ENCODE data around the gene TMEM61. TPM values are rescaled to one million over a fixed set of nuclear protein-coding genes. Genes with fewer than 3 reads are reported as not detected.
"Not testable (repeated sequence)": the region's sequence is repeated elsewhere in the genome, so short reads cannot be mapped to it uniquely, and the experiment has no call there.

TMEM61 gene
- not detected for total RNA-seq
- long read RNA-seq, result 0 reads

DNA sequence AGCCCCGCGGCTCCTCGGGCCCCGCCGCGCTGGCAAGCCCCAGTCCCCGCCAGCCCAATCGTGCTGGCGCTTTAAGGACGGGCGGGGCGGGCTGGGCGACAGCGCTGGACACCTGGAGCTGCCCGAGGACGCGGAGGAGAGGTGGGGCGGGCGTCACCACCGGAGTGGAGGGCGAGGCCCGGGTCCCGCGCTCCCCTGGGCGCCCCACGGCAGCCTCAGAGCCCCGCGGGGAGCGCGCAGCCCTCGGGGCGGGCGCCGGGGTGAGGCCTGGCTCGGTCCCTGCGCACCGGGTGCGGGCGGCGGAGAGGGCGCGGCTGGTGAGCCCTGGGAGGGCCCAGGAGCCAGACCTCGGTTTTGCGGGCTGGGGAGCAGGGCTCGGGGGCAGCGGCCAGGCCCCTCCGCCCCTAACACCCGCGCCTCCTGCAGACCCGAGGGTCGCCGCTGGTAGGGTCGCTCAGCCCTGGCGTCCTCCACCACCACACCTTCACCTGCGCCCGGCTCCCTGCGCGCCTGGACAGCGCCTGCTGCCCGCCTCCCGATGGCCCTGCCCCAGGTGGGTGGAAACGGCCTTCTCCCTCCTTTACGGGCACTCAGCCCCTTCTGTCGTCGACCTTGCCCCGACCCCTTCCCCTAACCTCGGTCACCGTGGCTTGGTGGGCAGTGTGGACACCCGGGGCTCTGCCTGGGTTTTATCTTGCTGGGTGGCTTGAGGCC, at the start of gene TMEM61:
Gene TMEM61, plus strand, starts transcription at position 101 of the 714 bp plus-strand sequence. Its CDS starts 438 bp downstream, at position 539.
- intact Hi-C loops (cut with DNase I), result no loop called here
- DNase-seq (ENCODE audit: low spot score), result no peak

DNA sequence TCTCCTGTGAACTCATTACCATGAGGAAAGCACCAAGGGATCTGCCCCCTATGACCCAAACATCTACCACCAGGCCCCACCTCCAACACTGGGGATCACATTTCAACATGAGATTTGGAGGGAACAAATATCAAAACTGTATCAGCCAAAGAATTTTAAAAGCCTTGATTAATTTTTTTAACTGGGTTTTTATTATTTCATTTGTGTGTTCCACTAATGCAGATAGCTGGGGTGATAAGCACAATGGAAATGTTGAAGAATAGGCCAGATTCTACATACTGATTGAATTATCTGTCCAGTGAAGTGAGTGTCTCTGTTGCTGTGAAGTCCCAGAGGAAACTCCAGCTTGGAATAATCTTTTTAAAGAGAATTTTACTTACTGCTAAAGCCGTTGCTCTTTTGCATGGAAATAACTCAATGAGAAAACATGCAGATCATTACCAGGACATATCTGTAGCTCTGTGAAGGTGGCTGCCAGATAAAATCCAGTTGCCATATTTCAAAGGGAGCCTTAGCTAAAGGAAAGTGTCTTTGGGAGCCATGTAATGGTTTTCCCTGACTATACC, 49.1 kb upstream of the TMEM61 start:
- no peak for DNase-seq (ENCODE audit: low spot score)
- intact Hi-C loops (cut with DNase I), result no loop called here

GRCh38 chr1:54934081-54934480, 46.3 kb upstream of the TMEM61 start:
- DNase-seq (ENCODE audit: low spot score); intact Hi-C loops (cut with DNase I): not testable (repeated sequence)

DNA sequence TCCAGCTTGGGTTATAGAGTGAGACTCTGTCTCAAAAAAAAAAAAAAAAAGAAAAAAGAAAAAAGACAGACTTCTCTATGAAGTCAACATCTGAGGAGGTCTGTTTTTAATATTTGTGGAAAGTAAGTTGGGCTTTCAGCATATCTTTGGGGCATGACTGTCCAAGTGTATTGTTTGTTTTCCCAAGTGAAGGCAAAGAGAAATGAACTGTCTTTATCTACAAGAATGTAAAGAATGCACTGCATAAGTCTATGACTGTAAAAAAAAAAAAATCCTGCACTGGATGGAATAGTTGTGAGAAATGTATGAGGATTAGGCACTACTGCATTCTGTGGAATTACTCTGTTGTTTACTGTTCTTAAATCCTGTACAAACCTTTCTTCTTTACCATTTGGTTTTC, 45.6 kb upstream of the TMEM61 start:
- no peak for DNase-seq (ENCODE audit: low spot score)

GRCh38 chr1:54936791-54937190, 43.6 kb upstream of the TMEM61 start:
- DNase-seq (ENCODE audit: low spot score), result no peak
- intact Hi-C loops (cut with DNase I), result no loop called here

More for the DNA sequence above, 45.6 kb upstream of the TMEM61 start:
- intact Hi-C loops (cut with DNase I), result no loop called here

- no peak for DNase-seq (ENCODE audit: low spot score)
- intact Hi-C loops (cut with DNase I), result no loop called here
Observed at GRCh38 chr1:54937469-54937868, 43.0 kb upstream of the TMEM61 start.

- DNase-seq (ENCODE audit: low spot score); intact Hi-C loops (cut with DNase I): not testable (repeated sequence)
Observed at GRCh38 chr1:54938955-54939354, 41.5 kb upstream of the TMEM61 start.

GRCh38 chr1:54940042-54940441, 40.4 kb upstream of the TMEM61 start:
- intact Hi-C loops (cut with DNase I), result no loop called here
- no peak for DNase-seq (ENCODE audit: low spot score)

- intact Hi-C loops (cut with DNase I), result no loop called here
Observed at GRCh38 chr1:54942976-54943375, 37.5 kb upstream of the TMEM61 start.

GRCh38 chr1:54944610-54945392, 35.6 kb upstream of the TMEM61 start:
- intact Hi-C loops (cut with DNase I), result loop anchor here (5.0 kb wide), 1 partner anchor 58 kb away; the partner anchor contains the start of gene DHCR24
- peak; percentile 81 for DNase-seq (ENCODE audit: low spot score)

More at GRCh38 chr1:54942976-54943375, 37.5 kb upstream of the TMEM61 start:
- DNase-seq (ENCODE audit: low spot score), result no peak

DNA sequence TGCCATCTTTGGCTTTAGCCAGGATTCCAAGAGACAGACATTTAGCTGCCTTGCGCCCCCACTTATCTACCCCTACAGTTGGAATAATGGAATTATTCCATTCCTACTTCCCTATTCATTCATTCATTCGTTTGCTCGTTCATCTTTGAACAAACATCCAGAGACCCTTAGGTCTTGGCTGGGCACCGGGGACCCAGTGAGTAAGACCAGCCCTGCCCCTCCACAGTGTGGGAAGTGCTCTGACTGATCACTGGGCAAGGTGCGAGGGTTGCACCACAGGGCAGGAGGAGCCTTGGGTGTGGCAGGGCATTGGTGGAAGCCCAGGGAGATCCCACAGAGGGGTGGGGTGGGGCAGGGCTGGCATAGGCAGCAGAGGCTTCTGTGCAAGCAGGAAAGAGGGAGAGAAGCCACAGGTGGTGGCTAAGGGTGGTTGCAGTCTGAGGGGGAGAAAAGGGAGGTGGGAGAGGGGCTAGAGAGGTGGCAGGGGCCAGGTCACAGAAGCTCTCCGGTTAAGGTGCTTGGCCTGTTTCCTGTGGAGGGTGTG, 35.0 kb upstream of the TMEM61 start:
- DNase-seq (ENCODE audit: low spot score), result no peak
- intact Hi-C loops (cut with DNase I), result loop anchor here (5.0 kb wide), 1 partner anchor 58 kb away; the partner anchor contains the start of gene DHCR24

GRCh38 chr1:54947540-54947939, 32.9 kb upstream of the TMEM61 start:
- intact Hi-C loops (cut with DNase I), result loop anchor here (5.0 kb wide), 1 partner anchor 60 kb away; the partner anchor contains the start of gene DHCR24
- DNase-seq (ENCODE audit: low spot score), result no peak

DNA sequence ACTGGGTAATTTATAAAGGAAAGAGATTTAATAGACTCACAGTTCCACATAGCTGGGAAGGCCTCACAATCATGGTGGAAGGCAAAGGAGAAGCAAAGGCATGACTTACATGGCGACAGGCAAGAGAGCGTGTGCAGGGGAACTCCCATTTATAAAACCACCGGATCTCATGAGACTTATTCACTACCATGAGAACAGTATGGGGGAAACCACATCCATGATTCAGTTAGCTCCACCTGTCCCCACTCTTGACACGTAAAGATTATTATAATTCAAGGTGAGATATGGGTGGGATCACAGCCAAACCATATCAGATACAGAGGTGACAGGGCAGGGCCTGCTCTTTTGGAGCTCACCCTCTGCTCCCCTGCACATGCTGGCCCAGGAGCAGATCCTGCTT, 31.4 kb upstream of the TMEM61 start:
- intact Hi-C loops (cut with DNase I), result loop anchor here (5.0 kb wide), 1 partner anchor 62 kb away; the partner anchor contains the start of gene DHCR24
- DNase-seq (ENCODE audit: low spot score), result no peak

DNA sequence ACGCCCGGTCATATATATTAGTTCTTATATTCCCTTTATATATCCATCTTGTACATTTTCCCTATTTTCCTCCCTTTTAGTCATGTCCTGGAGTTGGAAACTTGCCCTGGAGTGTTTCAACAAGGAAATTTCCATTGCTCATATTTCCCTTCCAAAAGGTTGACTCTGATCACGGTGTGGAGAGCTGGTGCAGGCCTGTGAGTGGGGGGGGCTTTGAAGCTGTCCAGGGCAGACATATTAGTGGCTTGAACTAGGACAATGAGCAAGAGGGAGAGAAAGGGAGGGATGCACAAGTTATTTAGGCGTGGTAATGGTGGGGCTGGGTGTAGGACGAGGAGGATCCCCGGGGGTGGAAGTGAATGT, 30.4 kb upstream of the TMEM61 start:
- intact Hi-C loops (cut with DNase I), result loop anchor here (2.0 kb wide), 2 partner anchors 47 to 73 kb away; no protein-coding TSS in a partner anchor
- no peak for DNase-seq (ENCODE audit: low spot score)

DNA sequence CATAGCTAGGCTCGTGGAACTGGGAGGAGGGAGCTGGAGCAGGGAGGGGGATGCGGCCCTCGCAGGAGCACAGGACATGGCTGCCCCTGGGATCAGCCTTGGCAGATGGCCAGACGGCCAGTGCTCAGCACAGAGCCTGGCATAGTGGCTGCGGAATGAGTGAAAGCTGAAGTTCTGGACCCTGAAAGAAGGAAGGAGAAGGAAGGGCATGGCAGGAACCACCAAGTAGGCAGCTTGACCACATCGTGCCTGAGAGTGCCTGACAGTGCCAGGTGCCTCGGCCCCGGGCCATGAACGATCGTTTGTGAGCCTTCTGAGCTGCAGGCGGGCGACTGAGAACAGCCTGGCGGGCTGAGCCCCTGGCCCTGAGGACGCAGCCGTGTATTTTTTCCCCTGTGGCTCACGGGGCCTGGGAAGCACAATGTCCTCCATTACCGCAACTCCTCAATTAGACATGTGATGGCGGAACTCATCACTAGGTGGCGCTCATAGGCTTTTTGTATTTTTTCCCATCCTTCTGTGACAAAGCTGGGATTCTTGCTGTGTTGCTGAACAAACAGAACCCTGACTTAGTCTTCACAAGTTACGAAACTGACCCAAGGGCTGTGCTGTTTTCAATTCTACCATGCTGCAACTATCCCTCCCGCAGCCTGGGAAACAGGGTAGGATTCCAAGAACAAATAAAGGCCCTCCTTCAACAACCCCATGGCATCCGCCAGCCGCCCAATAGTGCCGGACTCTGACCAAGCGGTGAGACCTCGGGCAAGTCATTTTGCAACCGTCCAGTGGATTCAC, 29.9 kb upstream of the TMEM61 start:
- intact Hi-C loops (cut with DNase I), result loop anchor here (2.0 kb wide), 2 partner anchors 46 to 72 kb away; no protein-coding TSS in a partner anchor
- no peak for DNase-seq (ENCODE audit: low spot score)

GRCh38 chr1:54951810-54952226, 28.6 kb upstream of the TMEM61 start:
- intact Hi-C loops (cut with DNase I), result loop anchor here (2.0 kb wide), 2 partner anchors 45 to 71 kb away; no protein-coding TSS in a partner anchor
- DNase-seq (ENCODE audit: low spot score), result no peak

DNA sequence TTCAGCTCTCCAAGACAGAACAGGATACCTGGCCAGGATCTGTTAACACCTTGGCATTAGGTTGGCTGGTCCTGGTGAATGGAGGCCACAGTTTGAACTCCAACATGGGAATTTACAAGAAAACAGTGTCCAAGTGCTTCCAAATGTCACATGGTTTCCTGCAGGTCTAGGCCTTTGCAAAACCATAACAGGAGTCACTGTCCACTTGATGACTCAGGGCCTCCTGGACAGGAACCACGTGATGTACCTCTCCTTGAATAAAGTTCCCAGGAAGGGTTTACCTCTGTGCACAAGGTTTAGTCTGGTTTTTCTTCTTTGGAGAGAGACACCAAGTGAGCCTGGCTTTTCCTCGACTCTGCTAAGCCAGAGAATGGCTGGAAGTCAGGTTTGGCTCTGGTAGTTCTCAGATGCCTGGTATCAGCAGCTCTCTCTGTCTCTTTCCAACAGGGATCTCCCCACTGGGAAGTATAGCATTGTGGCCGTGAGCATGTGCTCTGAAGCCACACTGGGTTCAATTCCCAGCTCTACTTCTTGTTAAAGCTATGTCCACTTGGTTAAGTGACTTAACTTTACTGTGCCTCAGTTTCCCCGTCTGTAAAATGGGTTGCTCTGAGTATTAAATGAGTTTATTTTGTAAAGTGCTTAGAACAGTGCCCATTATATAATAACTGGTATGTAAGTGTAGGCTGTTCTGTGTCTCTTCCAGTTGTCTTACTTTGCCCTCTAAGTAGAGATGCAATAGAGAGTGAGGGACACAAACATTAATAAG, 27.3 kb upstream of the TMEM61 start:
- intact Hi-C loops (cut with DNase I), result no loop called here
- no peak for DNase-seq (ENCODE audit: low spot score)

GRCh38 chr1:54953846-54954245, 26.6 kb upstream of the TMEM61 start:
- DNase-seq (ENCODE audit: low spot score), result no peak

More at GRCh38 chr1:54953846-54954245, 26.6 kb upstream of the TMEM61 start:
- intact Hi-C loops (cut with DNase I), result no loop called here

Data from cardiac septum (tissue), 1 donor.